DOHH2 (cell line): ENCODE measurements around the gene PREX1.
"Not testable (repeated sequence)": the region's sequence is repeated elsewhere in the genome, so short reads cannot be mapped to it uniquely, and the experiment has no call there.

Experiments used
- H3F3A ChIP-seq: fragments of 200-600 bp; sonication (generic), shearing (Covaris generic); 2 replicates; pipeline ENCODE4 v1.6.0; 2016; ENCODE audit warnings: antibody characterized with exemption, mild to moderate bottlenecking; ENCODE audit not compliant: control insufficient read depth, insufficient read depth
- H3K27ac ChIP-seq: fragments of 200-600 bp; sonication (generic); 2 replicates; pipeline ENCODE4 v1.5.1; 2014; ENCODE audit warnings: low read depth, mild to moderate bottlenecking, low read length, moderate library complexity
- H3K27me3 ChIP-seq: fragments of 200-600 bp; sonication (generic); 2 replicates; pipeline ENCODE4 v1.6.1; 2014; ENCODE audit warnings: mild to moderate bottlenecking, low read length, mixed read lengths; ENCODE audit not compliant: control insufficient read depth
- H3K36me3 ChIP-seq: fragments of 200-600 bp; sonication (generic); 2 replicates; pipeline ENCODE4 v1.6.1; 2014; ENCODE audit warnings: mild to moderate bottlenecking, low read length, moderate library complexity, mixed read lengths; ENCODE audit not compliant: control insufficient read depth
- H3K4me1 ChIP-seq: fragments of 200-600 bp; sonication (generic); 2 replicates; pipeline ENCODE4 v1.6.1; 2014; ENCODE audit warnings: mild to moderate bottlenecking, low read length, mixed read lengths; ENCODE audit not compliant: control insufficient read depth
- H3K4me2 ChIP-seq: fragments of 200-600 bp; sonication (generic); 2 replicates; pipeline ENCODE4 v1.6.0; 2014; ENCODE audit warnings: mild to moderate bottlenecking, low read length, moderate library complexity
- H3K4me3 ChIP-seq: fragments of 200-600 bp; sonication (generic); 2 replicates; pipeline ENCODE4 v1.5.1; 2014; ENCODE audit warnings: mild to moderate bottlenecking, low read length, mixed read lengths
- H3K79me2 ChIP-seq: fragments of 200-600 bp; sonication (generic); 2 replicates; pipeline ENCODE4 v1.6.1; 2014; ENCODE audit warnings: mild to moderate bottlenecking, low read length, mixed read lengths; ENCODE audit not compliant: control insufficient read depth
- H3K9me2 ChIP-seq: fragments of 200-600 bp; sonication (generic); replicated peaks from 2 replicates; pipeline ENCODE4 v1.6.1; 2014; ENCODE audit warnings: mild to moderate bottlenecking, low read length, mixed read lengths; ENCODE audit not compliant: control insufficient read depth
- H3K9me3 ChIP-seq: fragments of 200-600 bp; sonication (generic); 2 replicates; pipeline ENCODE4 v1.6.1; 2014; ENCODE audit warnings: antibody characterized with exemption, low read length, mixed read lengths; ENCODE audit not compliant: control insufficient read depth, insufficient read depth
- H4K20me1 ChIP-seq: fragments of 200-600 bp; sonication (generic); 2 replicates; pipeline ENCODE4 v1.6.0; 2014; ENCODE audit warnings: low read depth, mild to moderate bottlenecking, antibody characterized with exemption, low read length, moderate library complexity; ENCODE audit not compliant: control insufficient read depth, insufficient read depth
- EZH2phosphoT487 ChIP-seq: fragments of 200-600 bp; sonication (generic); IDR thresholded peaks from 2 replicates; pipeline ENCODE4 v1.6.1; 2017; ENCODE audit warnings: borderline replicate concordance, mild to moderate bottlenecking, antibody characterized with exemption, low read length, moderate library complexity, mixed read lengths
- TF ChIP-seq, protein P1 (sequence below): fragments of 200-600 bp; sonication (generic); IDR thresholded peaks from one replicate; pipeline ENCODE4 v1.5.1; 2014; ENCODE audit warnings: antibody characterized with exemption, mild to moderate bottlenecking, low read depth, low read length; ENCODE audit not compliant: poor library complexity, severe bottlenecking

The PREX1 gene

DNA sequence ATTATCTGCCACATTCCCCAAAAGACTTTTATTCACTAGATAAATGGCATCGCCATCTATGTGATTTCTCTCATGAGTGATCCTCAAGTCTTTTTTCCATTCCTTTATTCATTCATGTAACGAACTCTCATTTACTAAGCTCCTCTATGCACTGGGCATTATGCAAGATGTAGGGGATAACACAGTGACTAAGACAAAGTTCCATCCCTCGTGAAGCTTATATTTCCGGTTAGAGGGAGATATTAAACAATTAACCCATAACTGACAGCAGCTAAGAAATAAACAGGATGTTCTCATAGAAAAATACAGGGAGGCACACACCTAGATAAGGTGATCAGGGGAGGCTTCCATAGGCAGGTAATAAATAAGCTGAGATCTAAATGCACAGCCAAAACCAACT is 17.2 kb upstream of the PREX1 start:
- Histone ChIP-seq H3K27ac (no peak overlapping the region), H3K9me2 (no peaks in the 10 kb centered on the region), H3K4me3 (no peak overlapping the region), H4K20me1 (no peaks in the 10 kb centered on the region), H3K36me3 (no peaks in the 10 kb centered on the region), H3K4me1 (peaks cover 40% of the 10 kb centered on the region), H3F3A (0 out of 2 replicates have a peak, but pooled peaks cover 2% of the 10 kb centered on the region), H3K9me3 (no peaks in the 10 kb centered on the region), H3K79me2 (no peaks in the 10 kb centered on the region), H3K27me3 (0 out of 2 replicates have a peak, but pooled peaks cover 1% of the 10 kb centered on the region), H3K4me2 (no peak overlapping the region)
- no peak for TF ChIP-seq EZH2phosphoT487
- TF ChIP-seq, protein P1, sequence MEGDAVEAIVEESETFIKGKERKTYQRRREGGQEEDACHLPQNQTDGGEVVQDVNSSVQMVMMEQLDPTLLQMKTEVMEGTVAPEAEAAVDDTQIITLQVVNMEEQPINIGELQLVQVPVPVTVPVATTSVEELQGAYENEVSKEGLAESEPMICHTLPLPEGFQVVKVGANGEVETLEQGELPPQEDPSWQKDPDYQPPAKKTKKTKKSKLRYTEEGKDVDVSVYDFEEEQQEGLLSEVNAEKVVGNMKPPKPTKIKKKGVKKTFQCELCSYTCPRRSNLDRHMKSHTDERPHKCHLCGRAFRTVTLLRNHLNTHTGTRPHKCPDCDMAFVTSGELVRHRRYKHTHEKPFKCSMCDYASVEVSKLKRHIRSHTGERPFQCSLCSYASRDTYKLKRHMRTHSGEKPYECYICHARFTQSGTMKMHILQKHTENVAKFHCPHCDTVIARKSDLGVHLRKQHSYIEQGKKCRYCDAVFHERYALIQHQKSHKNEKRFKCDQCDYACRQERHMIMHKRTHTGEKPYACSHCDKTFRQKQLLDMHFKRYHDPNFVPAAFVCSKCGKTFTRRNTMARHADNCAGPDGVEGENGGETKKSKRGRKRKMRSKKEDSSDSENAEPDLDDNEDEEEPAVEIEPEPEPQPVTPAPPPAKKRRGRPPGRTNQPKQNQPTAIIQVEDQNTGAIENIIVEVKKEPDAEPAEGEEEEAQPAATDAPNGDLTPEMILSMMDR: no peak

- H3K4me3 ChIP-seq, H3K27me3 ChIP-seq, H3K79me2 ChIP-seq, H3K36me3 ChIP-seq, H3K9me3 ChIP-seq, H4K20me1 ChIP-seq, H3K27ac ChIP-seq, H3F3A ChIP-seq, H3K9me2 ChIP-seq, H3K4me2 ChIP-seq: not testable (repeated sequence)
- peaks cover 51% of the 10 kb centered on the region for H3K4me1 ChIP-seq
These were observed 16.1 kb upstream of the PREX1 start for GRCh38 chr20:48843896-48844295.

- H3F3A ChIP-seq: 0 out of 2 replicates have a peak, but pooled peaks cover 2% of the 10 kb centered on the region
- no peaks in the 10 kb centered on the region for H3K79me2 ChIP-seq
- H4K20me1 ChIP-seq: no peaks in the 10 kb centered on the region
- TF ChIP-seq, protein P1: no peak
- no peak for TF ChIP-seq EZH2phosphoT487
- H3K27me3 ChIP-seq: no peaks in the 10 kb centered on the region
- H3K4me2 ChIP-seq: no peak overlapping the region
- no peak overlapping the region for H3K4me3 ChIP-seq
- H3K9me3 ChIP-seq: no peaks in the 10 kb centered on the region
- H3K4me1 ChIP-seq: peaks cover 55% of the 10 kb centered on the region
- H3K27ac ChIP-seq: no peak overlapping the region
- H3K36me3 ChIP-seq: no peaks in the 10 kb centered on the region
- H3K9me2 ChIP-seq: no peaks in the 10 kb centered on the region
These were observed 15.4 kb upstream of the PREX1 start for GRCh38 chr20:48843057-48843806.

- H3F3A ChIP-seq: 0 out of 2 replicates have a peak, but pooled peaks cover 2% of the 10 kb centered on the region
- no peak for TF ChIP-seq EZH2phosphoT487
- TF ChIP-seq, protein P1: no peak
- H3K9me3 ChIP-seq: no peaks in the 10 kb centered on the region
- H3K27ac ChIP-seq: no peak overlapping the region
- H3K4me1 ChIP-seq: peaks cover 54% of the 10 kb centered on the region
- no peaks in the 10 kb centered on the region for H3K36me3 ChIP-seq
- H3K4me2 ChIP-seq: peak overlapping the region; percentile 41
- H3K4me3 ChIP-seq: no peak overlapping the region
- no peaks in the 10 kb centered on the region for H4K20me1 ChIP-seq
- no peaks in the 10 kb centered on the region for H3K79me2 ChIP-seq
- H3K27me3 ChIP-seq: no peaks in the 10 kb centered on the region
- H3K9me2 ChIP-seq: no peaks in the 10 kb centered on the region
These were observed 14.2 kb upstream of the PREX1 start for GRCh38 chr20:48841875-48842529.
